HL-60 (cell line): ENCODE data around the gene DENND1A.

ENCODE experiments used
- REST ChIP-seq: IDR thresholded peaks from 2 replicates; pipeline ENCODE4 v1.6.1; 2012; ENCODE audit warnings: low read depth; ENCODE audit not compliant: insufficient replicate concordance
- TF ChIP-seq, protein P1 (sequence below): IDR thresholded peaks from one replicate; pipeline ENCODE4 v1.5.1; 2011; ENCODE audit warnings: low read length, control low read depth, inconsistent platforms; ENCODE audit not compliant: insufficient read depth

- TF ChIP-seq REST = no peak
- TF ChIP-seq, protein P1, sequence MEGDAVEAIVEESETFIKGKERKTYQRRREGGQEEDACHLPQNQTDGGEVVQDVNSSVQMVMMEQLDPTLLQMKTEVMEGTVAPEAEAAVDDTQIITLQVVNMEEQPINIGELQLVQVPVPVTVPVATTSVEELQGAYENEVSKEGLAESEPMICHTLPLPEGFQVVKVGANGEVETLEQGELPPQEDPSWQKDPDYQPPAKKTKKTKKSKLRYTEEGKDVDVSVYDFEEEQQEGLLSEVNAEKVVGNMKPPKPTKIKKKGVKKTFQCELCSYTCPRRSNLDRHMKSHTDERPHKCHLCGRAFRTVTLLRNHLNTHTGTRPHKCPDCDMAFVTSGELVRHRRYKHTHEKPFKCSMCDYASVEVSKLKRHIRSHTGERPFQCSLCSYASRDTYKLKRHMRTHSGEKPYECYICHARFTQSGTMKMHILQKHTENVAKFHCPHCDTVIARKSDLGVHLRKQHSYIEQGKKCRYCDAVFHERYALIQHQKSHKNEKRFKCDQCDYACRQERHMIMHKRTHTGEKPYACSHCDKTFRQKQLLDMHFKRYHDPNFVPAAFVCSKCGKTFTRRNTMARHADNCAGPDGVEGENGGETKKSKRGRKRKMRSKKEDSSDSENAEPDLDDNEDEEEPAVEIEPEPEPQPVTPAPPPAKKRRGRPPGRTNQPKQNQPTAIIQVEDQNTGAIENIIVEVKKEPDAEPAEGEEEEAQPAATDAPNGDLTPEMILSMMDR = no peak
Measured at GRCh38 chr9:123568691-123569688, 360.9 kb downstream of the DENND1A start.
